Panc1 (cell line): Measurements from ENCODE around the gene SCD. TPM values are rescaled to one million over a fixed set of nuclear protein-coding genes. Genes with fewer than 3 reads are reported as not detected.

ENCODE experiments used
- ATAC-seq: fragments of 200-7000 bp; cut with Tn5 transposase; 2 replicates; pipeline ENCODE4 v1.9.1; 2020; ENCODE audit warnings: mild to moderate bottlenecking, moderate library complexity
- BruUV-seq: library from RNA; stranded (reverse); fragments of 400-500 nt; replicated peaks from 2 replicates; lab custom pipeline; 2021; lab: Mats Ljungman, UMichigan
- CTCF ChIA-PET: fragments of 300-600 bp; sonication (Branson Sonifier 250); formaldehyde crosslinking; loops from one replicate; lab custom pipeline; 2022; ENCODE audit warnings: antibody characterized with exemption; lab: Charles Lee
- POLR2A ChIA-PET: fragments of 300-600 bp; sonication (Branson Sonifier 250); formaldehyde crosslinking; loops from one replicate; lab custom pipeline; 2022; ENCODE audit warnings: antibody characterized with exemption; lab: Charles Lee
- DNase-seq: peaks from one replicate; pipeline ENCODE4 v3.0.0-alpha.2; 2010; ENCODE audit warnings: low read depth, low spot score
- H3K27ac ChIP-seq: 2 replicates; pipeline ENCODE4 v1.5.1; 2011; ENCODE audit warnings: mild to moderate bottlenecking, low read length, inconsistent platforms
- H3K27me3 ChIP-seq: fragments of 200-500 bp; sonication (Bioruptor generic); 2 replicates; pipeline ENCODE4 v1.6.0; 2014; ENCODE audit warnings: low read length, inconsistent platforms; ENCODE audit not compliant: control insufficient read depth, insufficient read depth
- H3K36me3 ChIP-seq: fragments of 200-500 bp; sonication (Bioruptor generic); 2 replicates; pipeline ENCODE4 v1.5.1; 2014; ENCODE audit warnings: inconsistent platforms, mild to moderate bottlenecking, low read length, moderate library complexity; ENCODE audit not compliant: control insufficient read depth, insufficient read depth
- H3K4me1 ChIP-seq: 2 replicates; pipeline ENCODE4 v1.5.1; 2011; ENCODE audit warnings: inconsistent platforms, mild to moderate bottlenecking, low read length, moderate library complexity; ENCODE audit not compliant: control insufficient read depth, insufficient read depth
- H3K4me3 ChIP-seq, 2 experiments: 2 replicates each; pipeline ENCODE4 v1.5.1; 2011 to 2012; ENCODE audit warnings: low read depth in 2 of 2, low read length in 2 of 2, mild to moderate bottlenecking in 2 of 2, inconsistent platforms in 1 of 2, moderate library complexity in 1 of 2
- H3K9me3 ChIP-seq: fragments of 200-500 bp; sonication (Bioruptor generic); 2 replicates; pipeline ENCODE4 v1.5.1; 2014; ENCODE audit warnings: low read depth, mild to moderate bottlenecking, inconsistent platforms, low read length, moderate library complexity; ENCODE audit not compliant: control insufficient read depth, insufficient read depth
- POLR2AphosphoS5 ChIP-seq: IDR thresholded peaks from 2 replicates; pipeline ENCODE4 v1.6.1; 2012; ENCODE audit warnings: mild to moderate bottlenecking, low read depth, low read length, moderate library complexity
- SIN3A ChIP-seq: IDR thresholded peaks from 2 replicates; pipeline ENCODE4 v1.6.1; 2012; ENCODE audit warnings: low read depth, mild to moderate bottlenecking, low read length, moderate library complexity, borderline replicate concordance; ENCODE audit not compliant: insufficient read depth
- TCF7L2 ChIP-seq: IDR thresholded peaks from 2 replicates; pipeline ENCODE4 v1.6.1; 2011; ENCODE audit warnings: mild to moderate bottlenecking, low read depth, low read length, inconsistent platforms
- in situ Hi-C: cut with HindIII; loops from 2 replicates; pipeline ENCODE4 v1.10.0; 2016; ENCODE audit warnings: low sequenced_read_pairs, low pct_unique_long_range_greater_than_20kb
- intact Hi-C: fragments of 100-400 bp; cut with micrococcal nuclease; formaldehyde crosslinking; loops from one replicate; pipeline ENCODE4 v1.10.0; 2022; ENCODE audit not compliant: unreplicated experiment
- total RNA-seq: library from RNA; stranded (reverse); gene quantifications from one replicate; pipeline ENCODE4 v1.2.1, GENCODE V29; 2021; ENCODE audit not compliant: unreplicated experiment
- TF ChIP-seq, protein P1 (sequence below), 2 experiments: IDR thresholded peaks; 2 replicates each; pipeline ENCODE4 v1.6.1; 2011 to 2012; ENCODE audit warnings: low read depth in 2 of 2, control low read depth in 1 of 2, low read length in 1 of 2, mild to moderate bottlenecking in 1 of 2, moderate library complexity in 1 of 2; ENCODE audit not compliant: insufficient read depth in 1 of 2
- TF ChIP-seq, protein P2 (sequence below): fragments of 450-650 bp; IDR thresholded peaks from 2 replicates; pipeline ENCODE4 v1.5.1; 2017; ENCODE audit warnings: mild to moderate bottlenecking

Gene SCD
- total RNA-seq, 1 experiment from 2014 or later, result 1,345 TPM

DNA sequence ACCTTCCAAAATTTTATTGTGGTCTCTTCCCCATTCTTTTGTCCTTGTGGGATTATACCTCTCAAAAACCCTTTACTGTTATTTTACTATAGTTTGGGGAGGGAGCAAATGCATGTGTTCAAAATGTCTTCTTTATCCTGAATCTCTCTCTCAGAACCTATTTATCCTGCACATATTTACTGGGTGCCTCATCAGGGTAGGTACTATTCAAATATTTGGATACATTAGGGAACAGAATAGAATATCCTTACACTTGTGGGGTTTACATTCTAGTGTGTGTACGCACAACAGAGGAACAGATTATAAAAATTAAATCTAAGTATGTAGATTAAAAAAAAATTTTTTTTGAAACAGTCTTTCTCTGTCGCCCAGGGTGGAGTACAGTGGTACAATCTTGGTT lies 48.6 kb downstream of the SCD start:
- ATAC-seq, result no peak
- ChIA-PET POLR2A (no interaction called here), CTCF (no interaction called here)

DNA sequence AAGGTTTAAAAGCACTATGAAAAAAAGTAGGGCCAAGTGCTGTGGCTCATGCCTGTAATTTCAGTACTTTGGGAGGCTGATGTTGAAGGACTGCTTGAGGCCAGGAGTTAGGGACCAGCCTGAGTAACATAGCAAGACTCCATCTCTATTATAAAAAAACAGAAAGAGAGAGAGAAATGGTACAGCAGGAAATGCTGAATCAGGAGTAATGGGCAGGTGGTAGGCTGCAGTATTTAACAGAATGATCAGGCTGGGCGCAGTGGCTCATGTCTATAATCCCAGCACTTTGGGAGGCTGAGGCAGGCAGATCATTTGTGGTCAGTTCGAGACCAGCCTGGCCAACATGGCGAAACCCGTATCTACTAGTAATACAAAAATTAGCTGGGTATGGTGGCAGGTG lies 49.6 kb downstream of the SCD start:
- intact Hi-C loops, result no loop called here
- H3K4me3 ChIP-seq, result no peak overlapping the region
- POLR2A ChIA-PET, result no interaction called here
- TF ChIP-seq, protein P1, sequence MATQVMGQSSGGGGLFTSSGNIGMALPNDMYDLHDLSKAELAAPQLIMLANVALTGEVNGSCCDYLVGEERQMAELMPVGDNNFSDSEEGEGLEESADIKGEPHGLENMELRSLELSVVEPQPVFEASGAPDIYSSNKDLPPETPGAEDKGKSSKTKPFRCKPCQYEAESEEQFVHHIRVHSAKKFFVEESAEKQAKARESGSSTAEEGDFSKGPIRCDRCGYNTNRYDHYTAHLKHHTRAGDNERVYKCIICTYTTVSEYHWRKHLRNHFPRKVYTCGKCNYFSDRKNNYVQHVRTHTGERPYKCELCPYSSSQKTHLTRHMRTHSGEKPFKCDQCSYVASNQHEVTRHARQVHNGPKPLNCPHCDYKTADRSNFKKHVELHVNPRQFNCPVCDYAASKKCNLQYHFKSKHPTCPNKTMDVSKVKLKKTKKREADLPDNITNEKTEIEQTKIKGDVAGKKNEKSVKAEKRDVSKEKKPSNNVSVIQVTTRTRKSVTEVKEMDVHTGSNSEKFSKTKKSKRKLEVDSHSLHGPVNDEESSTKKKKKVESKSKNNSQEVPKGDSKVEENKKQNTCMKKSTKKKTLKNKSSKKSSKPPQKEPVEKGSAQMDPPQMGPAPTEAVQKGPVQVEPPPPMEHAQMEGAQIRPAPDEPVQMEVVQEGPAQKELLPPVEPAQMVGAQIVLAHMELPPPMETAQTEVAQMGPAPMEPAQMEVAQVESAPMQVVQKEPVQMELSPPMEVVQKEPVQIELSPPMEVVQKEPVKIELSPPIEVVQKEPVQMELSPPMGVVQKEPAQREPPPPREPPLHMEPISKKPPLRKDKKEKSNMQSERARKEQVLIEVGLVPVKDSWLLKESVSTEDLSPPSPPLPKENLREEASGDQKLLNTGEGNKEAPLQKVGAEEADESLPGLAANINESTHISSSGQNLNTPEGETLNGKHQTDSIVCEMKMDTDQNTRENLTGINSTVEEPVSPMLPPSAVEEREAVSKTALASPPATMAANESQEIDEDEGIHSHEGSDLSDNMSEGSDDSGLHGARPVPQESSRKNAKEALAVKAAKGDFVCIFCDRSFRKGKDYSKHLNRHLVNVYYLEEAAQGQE (IDR thresholded peaks at IDR 0.05; ENCODE audit: insufficient read depth in 1 of 2, low read depth in 2 of 2, low read length in 1 of 2), result no peak
- TF ChIP-seq SIN3A (no peak), POLR2AphosphoS5 (no peak), TCF7L2 (no peak)
- TF ChIP-seq, protein P2, sequence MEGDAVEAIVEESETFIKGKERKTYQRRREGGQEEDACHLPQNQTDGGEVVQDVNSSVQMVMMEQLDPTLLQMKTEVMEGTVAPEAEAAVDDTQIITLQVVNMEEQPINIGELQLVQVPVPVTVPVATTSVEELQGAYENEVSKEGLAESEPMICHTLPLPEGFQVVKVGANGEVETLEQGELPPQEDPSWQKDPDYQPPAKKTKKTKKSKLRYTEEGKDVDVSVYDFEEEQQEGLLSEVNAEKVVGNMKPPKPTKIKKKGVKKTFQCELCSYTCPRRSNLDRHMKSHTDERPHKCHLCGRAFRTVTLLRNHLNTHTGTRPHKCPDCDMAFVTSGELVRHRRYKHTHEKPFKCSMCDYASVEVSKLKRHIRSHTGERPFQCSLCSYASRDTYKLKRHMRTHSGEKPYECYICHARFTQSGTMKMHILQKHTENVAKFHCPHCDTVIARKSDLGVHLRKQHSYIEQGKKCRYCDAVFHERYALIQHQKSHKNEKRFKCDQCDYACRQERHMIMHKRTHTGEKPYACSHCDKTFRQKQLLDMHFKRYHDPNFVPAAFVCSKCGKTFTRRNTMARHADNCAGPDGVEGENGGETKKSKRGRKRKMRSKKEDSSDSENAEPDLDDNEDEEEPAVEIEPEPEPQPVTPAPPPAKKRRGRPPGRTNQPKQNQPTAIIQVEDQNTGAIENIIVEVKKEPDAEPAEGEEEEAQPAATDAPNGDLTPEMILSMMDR, result no peak
- no peaks in the 10 kb centered on the region for H3K9me3 ChIP-seq
- no peak; the same call in 1 of the 2 replicates for ATAC-seq
- in situ Hi-C loops, result no loop called here
- no peak overlapping the region for H3K27ac ChIP-seq
- BruUV-seq, result no TSS peak
- no peaks in the 10 kb centered on the region for H3K27me3 ChIP-seq
- DNase-seq, result no peak
- no peaks in the 10 kb centered on the region for H3K36me3 ChIP-seq
- no peaks in the 10 kb centered on the region for H3K4me1 ChIP-seq
- CTCF ChIA-PET, result no interaction called here

More for the DNA sequence above, 48.6 kb downstream of the SCD start:
- TF ChIP-seq, protein P1 (IDR thresholded peaks at IDR 0.05; ENCODE audit: insufficient read depth in 1 of 2, low read depth in 2 of 2, low read length in 1 of 2), result no peak
- TF ChIP-seq SIN3A (no peak), POLR2AphosphoS5 (no peak), TCF7L2 (no peak)
- TF ChIP-seq, protein P2, result no peak
- in situ Hi-C loops (no loop called here), intact Hi-C loops (no loop called here)
- Histone ChIP-seq H3K4me1 (no peaks in the 10 kb centered on the region), H3K27ac (no peak overlapping the region), H3K4me3 (no peak overlapping the region), H3K27me3 (no peaks in the 10 kb centered on the region), H3K9me3 (no peaks in the 10 kb centered on the region), H3K36me3 (no peaks in the 10 kb centered on the region)
- BruUV-seq, result no TSS peak
- DNase-seq, result no peak
